Immature natural killer cell (primary cell): ENCODE measurements around the gene RTN4RL1. TPM values are rescaled to one million over a fixed set of nuclear protein-coding genes. Genes with fewer than 3 reads are reported as not detected.

Experiments
- DNase-seq, 3 donors: peaks; one replicate each; pipeline ENCODE4 v3.0.0; 2022; ENCODE audit warnings: mixed read lengths in 1 of 3
- H3K27ac Mint-ChIP-seq, 6 donors: one replicate each; pipeline ENCODE4 v1.8.0; 2020; ENCODE audit warnings: mixed read lengths in 6 of 6, mild to moderate bottlenecking in 5 of 6, inconsistent platforms in 4 of 6, moderate library complexity in 3 of 6
- H3K27me3 Mint-ChIP-seq, 3 donors: one replicate each; pipeline ENCODE4 v1.8.0; 2020 to 2021; ENCODE audit warnings: low read depth in 3 of 3, mild to moderate bottlenecking in 3 of 3, mixed read lengths in 3 of 3, moderate library complexity in 3 of 3, inconsistent platforms in 1 of 3
- H3K36me3 Mint-ChIP-seq, 3 donors: one replicate each; pipeline ENCODE4 v1.8.0; 2020; ENCODE audit warnings: mixed read lengths in 3 of 3, inconsistent platforms in 2 of 3, mild to moderate bottlenecking in 2 of 3
- H3K4me1 Mint-ChIP-seq, 2 donors: one replicate each; pipeline ENCODE4 v1.8.0; 2020; ENCODE audit warnings: inconsistent platforms in 2 of 2, mild to moderate bottlenecking in 2 of 2, mixed read lengths in 2 of 2, moderate library complexity in 1 of 2
- H3K4me3 Mint-ChIP-seq, 5 donors: one replicate each; pipeline ENCODE4 v1.8.0; 2020; ENCODE audit warnings: mild to moderate bottlenecking in 5 of 5, mixed read lengths in 5 of 5, inconsistent platforms in 3 of 5, moderate library complexity in 3 of 5
- H3K9me3 Mint-ChIP-seq, 6 donors: one replicate each; pipeline ENCODE4 v1.8.0; 2020; ENCODE audit warnings: mild to moderate bottlenecking in 6 of 6, mixed read lengths in 6 of 6, inconsistent platforms in 4 of 6, moderate library complexity in 3 of 6
- polyA plus RNA-seq, 3 donors: library from polyadenylated mRNA; unstranded; fragments of 300-500 nt; fragmentation: Illumina TruSeq; gene quantifications; one replicate each; pipeline ENCODE4 v1.2.3, GENCODE V29; 2021

RTN4RL1 gene
- polyA plus RNA-seq, 3 donors from 2014 or later = 0.37 TPM; not detected in 2

GRCh38 chr17:2048805-2049204, 23.7 kb upstream of the RTN4RL1 start:
- H3K27ac Mint-ChIP-seq = peak overlapping the region in 4 of 6 donors; percentile 60 to 79 (median 70)
- H3K4me3 Mint-ChIP-seq = peak overlapping the region; percentile 61 to 76 (median 71)
- no peak for DNase-seq
- H3K36me3 Mint-ChIP-seq = no peaks in the 10 kb centered on the region
- no peaks in the 10 kb centered on the region for H3K9me3 Mint-ChIP-seq
- peaks cover 12 to 22% (median 18%) of the 10 kb centered on the region in 3 donors for H3K27me3 Mint-ChIP-seq
- H3K4me1 Mint-ChIP-seq = peaks cover 15 to 20% of the 10 kb centered on the region in 2 donors

- Mint-ChIP-seq H3K36me3 (peaks cover 0 to 5% (median 0%) of the 10 kb centered on the region in 3 donors), H3K4me1 (peaks cover 18 to 21% of the 10 kb centered on the region in 2 donors), H3K4me3 (no peak overlapping the region), H3K9me3 (no peaks in the 10 kb centered on the region), H3K27me3 (peaks cover 6 to 14% (median 8%) of the 10 kb centered on the region in 3 donors), H3K27ac (no peak overlapping the region)
- no peak for DNase-seq
These were observed 22.5 kb upstream of the RTN4RL1 start for GRCh38 chr17:2047590-2047989.

- Mint-ChIP-seq H3K36me3 (peaks cover 0 to 7% (median 0%) of the 10 kb centered on the region in 3 donors), H3K4me1 (peaks cover 24 to 28% of the 10 kb centered on the region in 2 donors), H3K9me3 (no peaks in the 10 kb centered on the region), H3K4me3 (peak overlapping the region in 2 of 5 donors; percentile 2 to 91), H3K27me3 (peaks cover 4 to 14% (median 13%) of the 10 kb centered on the region in 3 donors), H3K27ac (peak overlapping the region in 4 of 6 donors; percentile 16 to 90 (median 54))
- DNase-seq = no peak
These were observed 19.2 kb upstream of the RTN4RL1 start for GRCh38 chr17:2044263-2044894.

GRCh38 chr17:2043785-2044184, 18.7 kb upstream of the RTN4RL1 start:
- DNase-seq = no peak
- H3K27ac Mint-ChIP-seq = peak overlapping the region in 4 of 6 donors; percentile 84 to 96 (median 90)
- peak overlapping the region in 4 of 5 donors; percentile 91 to 94 (median 92) for H3K4me3 Mint-ChIP-seq
- H3K9me3 Mint-ChIP-seq = no peaks in the 10 kb centered on the region
- peaks cover 23 to 24% of the 10 kb centered on the region in 2 donors for H3K4me1 Mint-ChIP-seq
- peaks cover 4 to 12% (median 10%) of the 10 kb centered on the region in 3 donors for H3K27me3 Mint-ChIP-seq
- H3K36me3 Mint-ChIP-seq = peaks cover 0 to 8% (median 0%) of the 10 kb centered on the region in 3 donors

- H3K27me3 Mint-ChIP-seq = peaks cover 4 to 8% (median 4%) of the 10 kb centered on the region in 3 donors
- H3K36me3 Mint-ChIP-seq = peaks cover 0 to 13% (median 0%) of the 10 kb centered on the region in 3 donors
- H3K9me3 Mint-ChIP-seq = no peaks in the 10 kb centered on the region
- H3K27ac Mint-ChIP-seq = peak overlapping the region; percentile 84 to 96 (median 90)
- peaks cover 20 to 24% of the 10 kb centered on the region in 2 donors for H3K4me1 Mint-ChIP-seq
- peak overlapping the region; percentile 91 to 94 (median 93) for H3K4me3 Mint-ChIP-seq
- DNase-seq = no peak
These were observed 17.8 kb upstream of the RTN4RL1 start for GRCh38 chr17:2042933-2043332.

GRCh38 chr17:2042390-2042847, 17.3 kb upstream of the RTN4RL1 start:
- DNase-seq = no peak
- peaks cover 2 to 8% (median 4%) of the 10 kb centered on the region in 3 donors for H3K27me3 Mint-ChIP-seq
- H3K36me3 Mint-ChIP-seq = peaks cover 0 to 17% (median 0%) of the 10 kb centered on the region in 3 donors
- H3K27ac Mint-ChIP-seq = peak overlapping the region; percentile 89 to 98 (median 94)
- H3K9me3 Mint-ChIP-seq = no peaks in the 10 kb centered on the region
- peak overlapping the region; percentile 91 to 94 (median 93) for H3K4me3 Mint-ChIP-seq
- peaks cover 20 to 24% of the 10 kb centered on the region in 2 donors for H3K4me1 Mint-ChIP-seq

- Mint-ChIP-seq H3K36me3 (peaks cover 0 to 17% (median 3%) of the 10 kb centered on the region in 3 donors), H3K4me3 (peak within 1 kb of the TSS; percentile 91 to 94 (median 93)), H3K27ac (peak within 1 kb of the TSS; percentile 89 to 98 (median 94)), H3K27me3 (peaks cover 2 to 8% (median 4%) of the 10 kb centered on the region in 3 donors), H3K4me1 (peaks cover 20 to 24% of the 10 kb centered on the region in 2 donors), H3K9me3 (no peaks in the 10 kb centered on the region)
- peak; percentile 96 for DNase-seq
These were observed 16.6 kb upstream of the RTN4RL1 start, which contains the start of gene OVCA2 for GRCh38 chr17:2041561-2042389. OVCA2 (plus strand) TSS chr17:2042022; CDS start chr17:2042048, 26 bp downstream.

GRCh38 chr17:2040942-2041560, 15.9 kb upstream of the RTN4RL1 start:
- H3K27me3 Mint-ChIP-seq = peaks cover 2 to 8% (median 4%) of the 10 kb centered on the region in 3 donors
- H3K4me1 Mint-ChIP-seq = peaks cover 20 to 24% of the 10 kb centered on the region in 2 donors
- peak overlapping the region; percentile 38 to 93 (median 91) for H3K4me3 Mint-ChIP-seq
- no peak for DNase-seq
- H3K27ac Mint-ChIP-seq = peak overlapping the region; percentile 51 to 96 (median 75)
- no peaks in the 10 kb centered on the region for H3K9me3 Mint-ChIP-seq
- peaks cover 0 to 21% (median 3%) of the 10 kb centered on the region in 3 donors for H3K36me3 Mint-ChIP-seq

GRCh38 chr17:2040219-2040827, 15.2 kb upstream of the RTN4RL1 start:
- DNase-seq = no peak
- Mint-ChIP-seq H3K27ac (peak overlapping the region; percentile 51 to 96 (median 75)), H3K9me3 (no peaks in the 10 kb centered on the region), H3K4me1 (peaks cover 20 to 24% of the 10 kb centered on the region in 2 donors), H3K4me3 (peak overlapping the region; percentile 38 to 93 (median 91)), H3K27me3 (peaks cover 2 to 8% (median 4%) of the 10 kb centered on the region in 3 donors), H3K36me3 (peaks cover 0 to 21% (median 3%) of the 10 kb centered on the region in 3 donors)

- peaks cover 9 to 12% of the 10 kb centered on the region in 2 donors for H3K4me1 Mint-ChIP-seq
- no peak overlapping the region for H3K4me3 Mint-ChIP-seq
- peaks cover 0 to 17% (median 3%) of the 10 kb centered on the region in 3 donors for H3K36me3 Mint-ChIP-seq
- DNase-seq = no peak
- H3K27ac Mint-ChIP-seq = no peak overlapping the region
- H3K27me3 Mint-ChIP-seq = peaks cover 2 to 5% (median 3%) of the 10 kb centered on the region in 3 donors
- H3K9me3 Mint-ChIP-seq = no peaks in the 10 kb centered on the region
These were observed 12.0 kb upstream of the RTN4RL1 start for GRCh38 chr17:2037155-2037554.

- no peak overlapping the region for H3K27ac Mint-ChIP-seq
- H3K9me3 Mint-ChIP-seq = peaks cover 0 to 1% (median 0%) of the 10 kb centered on the region in 6 donors
These were observed 10.7 kb upstream of the RTN4RL1 start for GRCh38 chr17:2035541-2036488.

More at GRCh38 chr17:2035541-2036488, 10.7 kb upstream of the RTN4RL1 start:
- no peak for DNase-seq
- H3K4me1 Mint-ChIP-seq = peaks cover 4 to 12% of the 10 kb centered on the region in 2 donors
- peaks cover 0 to 2% (median 0%) of the 10 kb centered on the region in 3 donors for H3K27me3 Mint-ChIP-seq
- H3K36me3 Mint-ChIP-seq = peaks cover 0 to 17% (median 3%) of the 10 kb centered on the region in 3 donors
- no peak overlapping the region for H3K4me3 Mint-ChIP-seq
